Spleen (tissue), 11 donors: ENCODE results near the gene GALT. TPM values are rescaled to one million over a fixed set of nuclear protein-coding genes. Genes with fewer than 3 reads are reported as not detected.

Experiments used
- DNase-seq: peaks from one replicate; pipeline ENCODE4 v3.0.0-alpha.2; 2020
- H3K27ac ChIP-seq, 8 donors: fragments of 200-600 bp; sonication (generic) in 7 of 8; 1 replicate in 4 of 8; 2 replicates in 4 of 8; pipeline versions ENCODE4 v1.5.0 to v1.8.0; 2016 to 2021; ENCODE audit warnings: inconsistent platforms in 4 of 8, mild to moderate bottlenecking in 4 of 8, moderate library complexity in 1 of 8
- H3K27me3 ChIP-seq, 7 donors: fragments of 200-600 bp; sonication (generic) in 6 of 7; replicated peaks in 1 of 7; 1 replicate in 4 of 7; 2 replicates in 3 of 7; pipeline versions ENCODE4 v1.5.0 to v1.8.0; 2016 to 2021; ENCODE audit warnings: inconsistent platforms in 3 of 7, mild to moderate bottlenecking in 1 of 7
- H3K36me3 ChIP-seq, 6 donors: fragments of 200-600 bp; sonication (generic) in 5 of 6; 1 replicate in 4 of 6; 2 replicates in 2 of 6; pipeline versions ENCODE4 v1.5.0 to v1.8.0; 2016 to 2021; ENCODE audit warnings: inconsistent platforms in 2 of 6
- H3K4me1 ChIP-seq, 6 donors: fragments of 200-600 bp; sonication (generic) in 5 of 6; 1 replicate in 3 of 6; 2 replicates in 3 of 6; pipeline versions ENCODE4 v1.5.0 to v1.8.0; 2016 to 2021; ENCODE audit warnings: inconsistent platforms in 3 of 6
- H3K4me3 ChIP-seq, 8 donors: fragments of 200-600 bp; sonication (generic) in 7 of 8; 1 replicate in 4 of 8; 2 replicates in 4 of 8; pipeline versions ENCODE4 v1.5.0 to v1.8.0; 2016 to 2021; ENCODE audit warnings: inconsistent platforms in 4 of 8, mild to moderate bottlenecking in 4 of 8, moderate library complexity in 2 of 8
- H3K9me3 ChIP-seq, 8 donors: fragments of 200-600 bp; sonication (generic) in 7 of 8; 1 replicate in 4 of 8; 2 replicates in 4 of 8; pipeline versions ENCODE4 v1.5.0 to v1.8.0; 2016 to 2021; ENCODE audit warnings: inconsistent platforms in 4 of 8
- CTCF ChIP-seq, 11 experiments: fragments of 200-600 bp in 7 of 11; fragments of 450-650 bp in 4 of 11; sonication (generic) in 4 of 11; IDR thresholded peaks in 8 of 11; conservative IDR thresholded peaks in 3 of 11; 1 replicate in 7 of 11; 2 replicates in 4 of 11; pipeline versions ENCODE4 v1.4.0 to v1.8.0; 2016 to 2021; ENCODE audit warnings: antibody characterized with exemption in 11 of 11, inconsistent platforms in 4 of 11, mild to moderate bottlenecking in 1 of 11
- POLR2A ChIP-seq, 3 donors: fragments of 450-650 bp; IDR thresholded peaks; one replicate each; pipeline ENCODE4 v1.5.1; 2017; ENCODE audit warnings: antibody characterized with exemption in 3 of 3, mild to moderate bottlenecking in 1 of 3
- POLR2AphosphoS5 ChIP-seq, 3 donors: sonication (generic); formaldehyde crosslinking; IDR thresholded peaks; one replicate each; pipeline ENCODE4 v1.5.1; 2017; ENCODE audit warnings: antibody characterized with exemption in 3 of 3
- WGBS, 5 donors: extraction: QIAGEN DNeasy Blood & Tissue Kit in 3 of 5; methylation state at CpG; one replicate each; pipeline versions ENCODE4 v1.1.5 to v1.1.7; 2013 to 2018; 5-methylcytosine and 5-hydroxymethylcytosine counted together
- intact Hi-C: fragments of 100-400 bp; cut with DNase I; formaldehyde crosslinking; loops from one replicate; pipeline ENCODE4 v1.15.0; 2023; ENCODE audit warnings: low total_unique reads
- polyA plus RNA-seq, 3 donors: library from polyadenylated mRNA; stranded (reverse); fragments of 200-250 nt; gene quantifications; one replicate each; pipeline ENCODE4 v1.2.1, GENCODE V29; 2013
- total RNA-seq, 7 donors: library from RNA; depleted of rRNA in 3 of 7; stranded (reverse); fragments of >200 nt in 3 of 7; fragmentation: NEBNext Ultra II Directional in 4 of 7; extraction: Animal tissue kit (Norgen Biotek cat#: 25700) in 4 of 7; gene quantifications; one replicate each; pipeline versions ENCODE4 v1.1.0 to v1.2.1, GENCODE V29; 2016 to 2021
- donor health status: healthy with polysubstance abuse.
- donor health status: DM: no; HTN: no; CAD: no; lungs with moderate emphysema.
- donor health status: DM: no; HTN: no; CAD: no.
- donor health status: Bipolar disorder and iron deficiency.
- donor health status: healthy.
- donor health status: DM: no; HTN: no; CAD: no.
- donor health status: DM: yes; HTN: yes; CAD: no.

Gene GALT
- total and polyA plus RNA-seq, 10 donors, result 32.1 to 101 (median 74.6) TPM

DNA sequence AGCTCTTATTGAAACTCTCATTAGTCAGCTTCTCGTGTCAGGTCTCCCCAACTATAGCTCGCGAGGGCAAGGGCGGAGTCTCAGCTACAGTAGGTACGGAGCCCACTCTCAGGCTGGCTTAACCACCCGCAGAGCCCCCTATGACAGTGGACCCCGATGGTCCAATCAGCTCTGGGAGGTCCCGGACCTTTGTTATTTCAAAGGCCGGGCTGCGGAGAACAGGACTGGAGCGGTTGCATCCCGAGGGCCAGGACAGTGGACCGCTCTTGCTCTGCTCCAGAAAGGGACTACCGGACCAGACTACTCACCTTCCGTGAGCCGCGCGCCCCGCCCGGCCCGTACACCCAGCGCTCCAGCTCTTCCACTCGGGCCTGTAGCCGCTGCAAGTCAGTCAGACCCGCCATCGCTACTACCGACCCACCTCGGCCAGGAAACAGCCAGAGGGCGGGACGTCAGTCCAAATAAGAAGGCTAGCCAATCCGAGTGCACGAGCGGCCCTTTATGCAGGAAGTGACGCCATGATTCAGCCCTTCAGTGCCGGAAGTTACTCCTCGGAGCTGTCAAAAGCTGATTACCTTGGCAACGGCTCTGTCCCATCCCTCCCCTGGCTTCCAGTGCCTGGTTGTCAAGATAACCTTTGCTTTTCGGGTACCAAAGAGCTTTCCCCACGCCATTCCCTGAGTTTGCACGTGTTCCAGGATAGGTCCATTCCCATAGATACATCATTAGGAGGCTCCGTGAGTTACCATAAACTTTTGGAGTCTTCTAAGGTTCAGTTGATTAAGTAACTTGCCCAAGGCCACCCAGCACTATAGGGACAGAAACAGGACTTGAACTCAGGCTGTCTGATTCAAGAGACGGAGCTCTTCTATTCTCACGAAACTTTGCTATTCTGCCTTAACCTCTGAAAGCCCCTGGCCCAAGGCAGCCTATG, 26.1 kb upstream of the GALT start, which contains the start of gene DCTN3:
TSS of gene DCTN3 (minus strand) at position 435 of the 934 bp plus-strand sequence. CDS start at position 404, 31 bp downstream.
- intact Hi-C loops, result no loop called here
- Histone ChIP-seq H3K4me3 (peak within 1 kb of the TSS; percentile 52 to 96 (median 78)), H3K27ac (peak within 1 kb of the TSS in 7 of 8 donors; percentile 4 to 83 (median 71)), H3K4me1 (peaks cover 5 to 45% (median 31%) of the 10 kb centered on the region in 6 donors), H3K9me3 (no peaks in the 10 kb centered on the region), H3K36me3 (peaks cover 7 to 36% (median 30%) of the 10 kb centered on the region in 6 donors), H3K27me3 (peaks cover 10 to 40% (median 33%) of the 10 kb centered on the region in 7 donors)
- TF ChIP-seq POLR2AphosphoS5 (IDR thresholded peaks at IDR 0.05) (peak; percentile 84 to 87 (median 87)), CTCF (IDR thresholded peaks at IDR 0.05 in 8 of 11, conservative IDR thresholded peaks at IDR 0.05 in 3 of 11) (no peak)
- peak; percentile 97 for DNase-seq
- WGBS, 5 donors, result 4 to 12% (median 6%) methylated on average over 19 to 43 of the region's 43 CpGs

DNA sequence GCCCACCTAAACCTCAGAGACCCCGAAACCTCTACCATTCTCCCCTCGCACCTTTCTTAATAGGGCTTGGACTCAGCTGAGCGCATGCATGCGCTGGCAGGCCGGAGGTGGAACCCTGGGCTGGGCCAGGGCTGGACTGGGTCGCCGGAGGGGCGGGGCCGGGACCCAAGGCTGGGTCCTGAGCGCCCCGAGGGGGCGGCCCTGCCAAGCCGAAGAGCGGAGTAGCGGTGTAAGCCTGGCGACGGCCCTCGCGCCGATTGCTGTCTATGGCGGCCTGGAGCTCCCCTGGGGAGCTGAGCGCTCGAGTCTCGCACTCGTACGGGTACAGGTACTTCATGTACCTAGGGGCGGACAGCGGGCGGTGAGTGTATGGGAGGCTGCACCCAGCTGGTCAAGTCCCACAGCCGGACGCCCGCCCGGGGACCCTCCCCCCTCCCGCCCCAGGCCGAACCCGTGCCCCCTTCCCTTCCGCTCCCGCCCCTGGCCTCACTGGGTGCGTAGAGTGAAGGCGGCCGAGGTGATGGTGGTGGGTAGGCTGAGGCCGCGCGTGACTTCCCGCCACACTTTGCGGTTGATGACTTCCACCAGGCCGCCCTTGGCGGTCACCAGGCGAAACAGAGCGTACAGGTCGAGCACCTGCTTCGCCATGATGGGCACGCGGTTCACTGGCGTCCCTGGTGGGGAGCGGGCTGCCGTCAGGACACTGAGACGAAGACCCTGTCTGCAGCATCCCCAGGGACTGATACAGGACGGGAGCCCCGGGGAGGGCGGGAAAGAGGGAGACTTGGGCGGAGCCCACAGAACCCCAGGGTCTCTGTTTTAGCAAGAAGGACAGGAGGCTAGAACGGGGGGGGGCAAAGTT, 22.9 kb upstream of the GALT start:
- Histone ChIP-seq H3K27ac (no peak overlapping the region), H3K9me3 (no peaks in the 10 kb centered on the region), H3K36me3 (peaks cover 0 to 3% (median 0%) of the 10 kb centered on the region in 6 donors), H3K4me1 (peaks cover 5 to 56% (median 40%) of the 10 kb centered on the region in 6 donors), H3K27me3 (peaks cover 17 to 73% (median 65%) of the 10 kb centered on the region in 7 donors), H3K4me3 (peak overlapping the region in 2 of 8 donors; percentile 25 to 57)
- TF ChIP-seq POLR2A (IDR thresholded peaks at IDR 0.05) (no peak), POLR2AphosphoS5 (IDR thresholded peaks at IDR 0.05) (peak in 1 of 3 donors; percentile 24)
- intact Hi-C loops, result no loop called here
- peak; percentile 81 for DNase-seq
- 5 to 13% (median 9%) methylated on average over 18 to 63 of the region's 63 CpGs for WGBS, 5 donors

GRCh38 chr9:34624475-34625185, 21.8 kb upstream of the GALT start:
- Histone ChIP-seq H3K27ac (no peak overlapping the region), H3K4me1 (peaks cover 3 to 56% (median 41%) of the 10 kb centered on the region in 6 donors), H3K27me3 (peaks cover 17 to 83% (median 76%) of the 10 kb centered on the region in 7 donors), H3K36me3 (no peaks in the 10 kb centered on the region), H3K4me3 (no peak overlapping the region), H3K9me3 (no peaks in the 10 kb centered on the region)
- WGBS, 5 donors, result 15 to 26% (median 21%) methylated on average over 26 to 39 of the region's 39 CpGs
- intact Hi-C loops, result no loop called here
- TF ChIP-seq POLR2AphosphoS5 (IDR thresholded peaks at IDR 0.05) (no peak), POLR2A (IDR thresholded peaks at IDR 0.05) (no peak), CTCF (IDR thresholded peaks at IDR 0.05 in 8 of 11, conservative IDR thresholded peaks at IDR 0.05 in 3 of 11) (no peak)
- no peak for DNase-seq

DNA sequence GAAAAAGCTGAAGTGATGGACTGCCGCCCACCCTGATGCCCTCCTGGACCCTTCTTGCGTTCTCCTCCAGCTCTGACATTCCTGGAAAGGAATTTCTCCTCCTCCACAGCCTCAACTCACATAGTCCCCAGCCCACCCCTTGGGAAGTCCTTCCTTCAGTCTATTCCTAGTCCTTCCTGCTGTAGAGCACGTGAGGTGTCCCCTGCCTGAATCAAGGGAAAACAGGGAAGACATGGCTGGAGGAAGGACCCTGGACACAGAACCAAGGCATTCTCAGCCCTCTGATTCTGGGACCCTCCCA, 21.3 kb upstream of the GALT start:
- Histone ChIP-seq H3K27ac (no peak overlapping the region), H3K36me3 (no peaks in the 10 kb centered on the region), H3K27me3 (peaks cover 17 to 88% (median 81%) of the 10 kb centered on the region in 7 donors), H3K4me1 (peaks cover 0 to 52% (median 37%) of the 10 kb centered on the region in 6 donors), H3K9me3 (no peaks in the 10 kb centered on the region), H3K4me3 (no peak overlapping the region)
- DNase-seq, result no peak
- intact Hi-C loops, result no loop called here
- TF ChIP-seq POLR2AphosphoS5 (IDR thresholded peaks at IDR 0.05) (no peak), CTCF (IDR thresholded peaks at IDR 0.05 in 8 of 11, conservative IDR thresholded peaks at IDR 0.05 in 3 of 11) (no peak), POLR2A (IDR thresholded peaks at IDR 0.05) (no peak)
- WGBS, 5 donors, result 54 to 80% (median 69%) methylated on average over 3 of the region's 3 CpGs
